GF-D8 (cell line): ENCODE results near the gene DNAAF1.
"Not testable (repeated sequence)": the region's sequence is repeated elsewhere in the genome, so short reads cannot be mapped to it uniquely, and the experiment has no call there.

Experiments
- DNase-seq: peaks from one replicate; lab custom pipeline; 2025; lab: John Stamatoyannopoulos, UW

The DNAAF1 gene

GRCh38 chr16:84144859-84145639 lies at the start of gene DNAAF1, which contains the start of gene HSDL1:
DNAAF1 (plus strand) TSS chr16:84145308; CDS start chr16:84145441, 133 bp downstream.
HSDL1 (minus strand) TSS chr16:84145177; CDS start chr16:84131321, 13,856 bp downstream.
- peak; percentile 43 for DNase-seq

DNA sequence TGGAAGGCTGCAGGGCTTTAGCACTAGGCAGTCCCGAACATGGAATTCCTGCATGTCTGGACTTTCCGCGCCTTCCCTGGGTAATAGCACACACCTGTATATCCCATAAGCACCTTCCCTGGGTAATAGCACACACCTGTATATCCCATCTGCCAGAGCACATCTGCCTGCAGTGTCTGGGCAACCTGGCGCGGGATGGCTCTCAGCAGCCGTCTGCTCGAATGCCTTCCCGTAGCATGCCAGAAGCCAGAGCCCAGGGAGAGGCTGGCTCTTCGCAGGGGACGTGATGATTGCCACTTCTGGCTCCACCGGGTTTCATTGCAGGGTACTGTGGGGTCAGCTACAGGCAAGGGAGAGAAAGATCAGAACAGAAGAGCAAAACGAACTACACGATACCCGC lies 49.6 kb upstream of the DNAAF1 start:
- no peak for DNase-seq

- no peak for DNase-seq
These were observed 48.6 kb upstream of the DNAAF1 start for GRCh38 chr16:84096447-84097005.

- DNase-seq = no peak
These were observed 46.2 kb upstream of the DNAAF1 start for GRCh38 chr16:84098939-84099338.

- no peak for DNase-seq
These were observed 41.4 kb upstream of the DNAAF1 start for GRCh38 chr16:84103678-84104077.

DNA sequence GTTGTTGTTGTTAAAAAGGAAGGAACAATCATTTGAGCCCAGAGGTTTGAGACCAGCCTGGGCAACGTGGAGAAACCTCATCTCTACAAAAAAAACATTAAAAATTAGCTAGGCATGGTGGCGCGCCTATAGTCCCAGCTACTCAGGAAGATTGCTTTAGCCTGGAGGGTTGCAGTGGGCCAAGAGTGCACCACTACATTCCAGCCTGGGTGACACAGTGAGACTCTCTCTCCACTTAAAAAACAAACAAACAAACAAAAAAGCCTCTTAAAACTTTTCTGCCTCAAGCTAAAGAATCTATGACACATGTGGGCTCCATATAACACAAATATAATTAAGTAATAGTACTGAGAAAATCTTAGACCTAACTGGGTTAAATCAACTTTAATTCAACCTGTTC lies 40.9 kb upstream of the DNAAF1 start:
- DNase-seq = no peak

- DNase-seq = no peak
These were observed 39.8 kb upstream of the DNAAF1 start for GRCh38 chr16:84105301-84105815.

DNA sequence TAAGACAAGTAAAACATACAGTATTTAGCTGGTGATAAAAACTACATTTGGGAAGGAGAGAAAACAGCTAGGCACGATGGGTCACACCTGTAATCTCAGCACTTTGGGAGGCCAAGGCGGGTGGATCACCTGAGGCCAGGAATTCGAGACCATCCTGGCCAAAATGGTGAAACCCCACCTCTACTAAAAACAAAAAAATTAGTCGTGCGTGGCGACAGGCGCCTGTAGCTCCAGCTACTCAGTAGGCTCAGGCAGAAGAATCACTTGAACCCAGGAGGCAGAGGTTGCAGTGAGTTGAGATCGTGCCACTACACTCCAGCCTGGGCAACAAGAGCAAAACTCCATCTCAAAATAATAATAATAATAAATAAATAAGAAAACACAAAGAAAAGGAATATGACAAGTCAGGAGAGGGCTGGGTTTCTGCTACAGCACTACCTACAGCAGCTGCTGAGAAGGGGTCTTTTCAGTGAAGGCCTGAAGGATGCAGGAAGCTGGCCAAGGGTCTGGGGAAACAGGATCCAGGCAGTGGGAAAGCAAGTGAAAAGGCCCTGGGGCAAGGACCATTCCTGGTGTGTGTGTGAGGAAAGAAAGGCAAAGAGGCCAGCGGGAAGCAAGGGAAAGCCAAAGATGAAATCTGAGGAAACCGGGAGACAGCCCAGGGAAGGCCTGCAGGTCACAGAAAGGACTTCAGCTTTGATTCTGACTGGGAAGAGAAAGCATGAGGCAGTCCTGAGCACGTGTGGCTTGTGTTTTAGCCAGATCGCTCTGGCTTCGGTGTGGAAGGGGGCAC lies 39.0 kb upstream of the DNAAF1 start:
- no peak for DNase-seq

DNA sequence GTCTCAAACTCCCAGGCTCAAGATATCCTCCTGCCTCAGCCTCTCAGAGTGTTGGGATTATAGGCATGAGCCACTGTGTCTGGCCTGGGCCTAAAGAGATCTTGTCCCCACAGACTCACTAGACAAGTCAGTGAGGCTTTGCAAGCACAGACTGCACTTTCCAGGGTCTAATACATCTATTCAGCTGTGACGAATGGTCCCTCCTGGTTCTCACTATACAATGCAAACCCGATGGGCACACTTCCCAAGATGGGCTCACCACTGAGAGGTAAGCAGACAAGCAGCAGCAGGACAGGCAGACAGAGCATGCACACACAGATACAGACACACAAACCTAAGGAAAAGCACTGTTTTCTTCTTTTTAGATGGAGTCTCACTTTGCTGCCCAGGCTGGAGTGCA lies 37.2 kb upstream of the DNAAF1 start:
- no peak for DNase-seq

DNA sequence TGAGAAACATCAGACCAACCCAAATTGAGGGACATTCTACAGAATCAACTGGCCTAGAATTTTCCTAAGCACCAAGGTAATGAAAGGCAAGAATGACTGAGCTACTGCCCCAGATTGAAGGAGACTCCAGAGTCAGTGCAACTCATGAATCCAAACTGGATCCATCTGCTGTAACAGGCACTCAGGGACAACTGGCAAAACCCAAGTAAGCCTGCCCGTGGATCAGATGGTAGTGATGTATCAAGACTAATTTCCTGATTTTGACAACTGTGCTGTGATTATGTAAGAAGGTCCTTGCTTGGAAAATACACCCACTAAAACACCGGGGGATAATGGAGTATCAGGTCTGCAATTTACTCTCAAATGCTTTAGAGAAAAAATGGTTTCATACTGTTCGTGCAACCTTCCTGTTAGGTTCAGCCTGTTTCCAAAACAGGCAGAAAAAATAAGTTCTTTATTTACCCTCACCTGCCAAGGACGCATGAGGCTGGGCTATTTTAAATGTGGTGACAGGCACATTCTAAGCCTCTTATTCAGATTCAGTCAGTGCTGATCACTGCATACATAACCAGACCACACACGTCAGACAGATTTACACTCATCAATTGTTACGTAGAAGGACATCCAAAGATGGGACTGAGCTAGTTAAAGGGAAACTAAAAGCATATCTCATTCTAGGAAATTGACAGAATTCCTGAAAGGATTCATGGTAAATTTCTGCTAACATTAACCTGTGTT lies 35.3 kb upstream of the DNAAF1 start:
- no peak for DNase-seq

- no peak for DNase-seq
These were observed 34.6 kb upstream of the DNAAF1 start for GRCh38 chr16:84110527-84110926.

- DNase-seq = no peak
These were observed 33.6 kb upstream of the DNAAF1 start for GRCh38 chr16:84111525-84111924.

DNA sequence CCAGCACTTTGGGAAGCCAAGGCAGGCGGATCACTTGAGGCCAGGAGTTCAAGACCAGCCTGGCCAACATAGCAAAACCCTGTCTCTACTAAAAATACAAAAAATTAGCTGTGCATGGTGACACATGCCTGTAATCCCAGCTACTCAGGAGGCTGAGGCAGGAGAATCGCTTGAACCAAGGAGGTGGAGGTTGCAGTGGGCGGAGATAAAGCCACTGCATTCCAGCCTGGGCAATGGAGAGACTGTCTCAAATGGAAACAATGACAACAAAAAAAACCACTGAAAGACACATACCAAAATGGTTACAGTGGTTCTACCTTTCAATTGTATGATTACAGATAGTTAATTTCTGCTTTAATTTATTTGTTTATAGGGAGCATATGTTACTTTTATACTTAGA lies 33.2 kb upstream of the DNAAF1 start:
- DNase-seq = not testable (repeated sequence)

DNA sequence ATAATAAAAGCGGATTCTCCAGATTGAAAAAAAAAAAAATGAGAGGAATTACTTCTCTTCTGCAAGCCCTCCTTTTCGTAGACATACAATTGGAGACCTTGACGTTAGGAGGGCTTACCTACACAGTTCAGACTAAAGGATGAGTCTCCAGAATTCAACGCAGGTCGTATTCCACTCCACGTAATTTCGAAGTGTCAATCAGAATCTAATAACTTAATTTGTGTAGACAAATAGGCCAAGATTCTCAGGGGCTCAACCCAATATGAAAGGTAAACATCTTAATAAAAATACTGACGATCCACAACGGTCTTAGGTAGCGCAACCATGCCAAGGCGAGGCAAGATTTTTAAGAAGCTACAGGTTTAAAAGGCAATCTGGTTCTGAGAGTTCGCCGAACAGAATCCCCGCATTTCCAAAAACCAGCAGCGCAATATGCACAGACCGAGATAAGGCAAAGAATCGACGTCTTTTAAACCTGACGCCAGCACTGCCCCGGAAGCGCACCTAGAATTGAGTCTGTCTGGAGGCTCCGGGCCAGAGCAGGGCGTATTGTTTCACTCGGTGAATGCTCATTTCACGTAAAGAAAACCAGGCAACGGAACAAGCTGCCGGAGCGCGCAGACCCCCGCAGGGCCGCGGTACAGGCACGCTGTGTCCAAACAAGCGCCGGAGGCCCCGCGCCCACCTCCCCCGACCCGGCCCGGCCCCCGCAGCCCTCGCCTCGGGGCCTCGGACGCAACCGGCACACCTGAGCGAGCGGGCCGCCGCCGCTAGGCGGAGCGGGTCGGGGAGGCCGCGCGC lies 29.0 kb upstream of the DNAAF1 start:
- DNase-seq = no peak

DNA sequence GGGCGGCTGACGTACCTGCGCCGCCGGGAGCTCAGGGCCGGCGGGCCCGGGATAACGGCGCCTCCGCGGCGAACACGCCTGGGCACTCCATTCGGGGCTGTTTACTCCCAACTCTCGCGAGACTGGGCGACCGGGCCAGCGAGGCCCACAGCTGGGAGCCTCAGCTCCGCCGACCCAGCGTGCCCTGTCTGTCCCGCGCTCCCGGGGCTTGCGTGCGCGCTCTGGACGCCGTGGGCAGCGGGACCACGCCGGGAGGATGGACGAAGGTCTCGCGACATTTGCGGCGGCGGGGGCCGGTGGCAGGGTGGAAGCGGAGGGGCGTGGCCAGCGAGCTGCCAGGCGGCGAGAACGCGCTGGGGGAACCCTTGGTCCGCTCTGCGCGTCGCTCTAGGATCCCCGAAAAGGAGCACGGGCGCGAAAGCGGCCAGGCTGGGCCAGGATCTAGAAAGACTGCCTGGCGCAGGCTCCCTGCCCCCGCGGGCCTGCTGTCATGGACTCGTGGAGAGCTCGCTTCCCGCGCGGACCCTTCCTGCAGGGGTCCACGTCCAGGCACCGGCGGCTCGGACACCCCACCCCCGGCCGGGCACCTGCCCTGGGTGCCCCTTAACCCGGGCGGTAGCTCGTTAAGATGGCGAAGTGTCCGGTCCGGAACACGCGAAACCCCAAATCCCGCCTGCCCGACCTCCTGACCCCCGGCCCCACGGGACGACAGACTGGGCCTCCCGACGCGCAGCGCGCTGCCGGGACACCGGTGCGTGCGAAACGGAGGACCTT lies 28.2 kb upstream of the DNAAF1 start, which contains the start of gene MBTPS1:
Gene MBTPS1 (minus strand): TSS at position 223 of the 774 bp plus-strand sequence. CDS start 15,159 bp downstream, outside the sequence.
- peak; percentile 91 for DNase-seq

GRCh38 chr16:84117494-84117843 lies 27.6 kb upstream of the DNAAF1 start:
- DNase-seq = peak; percentile 23

GRCh38 chr16:84118315-84118714 lies 26.8 kb upstream of the DNAAF1 start:
- not testable (repeated sequence) for DNase-seq

DNA sequence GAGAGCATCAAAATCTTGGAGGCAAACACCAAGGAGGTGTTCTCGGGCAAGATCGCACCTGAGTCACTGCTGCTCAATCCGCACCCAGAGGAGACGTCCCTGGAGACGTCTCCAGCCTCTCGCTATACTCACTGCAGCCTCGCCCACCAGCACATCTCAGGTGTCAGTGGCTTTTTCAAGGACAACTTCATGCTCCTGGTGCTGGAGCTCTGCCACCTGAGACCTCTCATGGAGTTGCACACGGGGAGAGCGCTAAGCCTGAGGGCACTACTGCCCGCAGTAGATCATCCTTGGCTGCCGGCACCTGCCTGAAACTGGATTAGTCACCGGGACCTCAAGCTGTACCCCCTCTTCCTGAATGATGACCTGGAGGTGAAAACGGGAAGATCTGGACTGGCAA lies 25.7 kb upstream of the DNAAF1 start:
- no peak for DNase-seq

DNA sequence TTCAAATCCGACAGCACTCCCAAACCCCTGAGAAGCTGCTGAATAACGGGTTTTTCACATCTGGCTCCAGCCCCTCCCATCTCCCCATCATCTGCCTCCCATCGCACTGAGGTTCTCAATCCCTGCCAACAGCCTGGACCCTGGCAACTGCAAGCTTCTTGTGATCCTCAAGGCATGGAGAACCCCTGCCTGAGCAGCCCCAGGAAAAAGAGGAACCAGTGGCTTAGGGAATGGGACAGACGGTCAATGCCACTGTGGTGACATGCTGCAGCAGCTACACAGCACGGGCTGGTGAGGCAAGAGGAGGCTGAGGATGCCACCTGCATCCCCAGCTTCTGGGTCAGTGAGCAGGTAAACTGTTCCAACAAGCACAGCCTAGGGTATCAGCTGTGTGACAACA lies 25.1 kb upstream of the DNAAF1 start:
- DNase-seq = no peak

DNA sequence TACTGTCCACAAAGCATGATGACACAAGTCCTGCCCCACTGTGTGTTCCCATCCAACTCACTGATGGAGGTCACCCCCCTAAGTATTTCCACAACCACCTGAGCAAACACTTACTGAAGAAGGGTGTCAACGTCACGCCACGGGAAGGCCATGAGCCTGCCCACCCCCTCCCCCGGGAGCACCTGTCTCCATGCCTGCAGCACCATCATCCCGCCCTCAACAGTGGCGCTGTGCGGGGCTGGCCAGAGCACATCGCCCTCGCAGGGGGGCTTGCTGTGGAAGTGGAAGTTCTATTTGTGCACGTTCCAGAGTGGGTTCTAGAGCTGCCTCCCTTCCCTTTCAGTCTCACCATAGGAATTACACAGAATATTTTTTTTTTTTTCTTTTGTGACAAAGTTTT lies 24.1 kb upstream of the DNAAF1 start:
- DNase-seq = no peak
